HFFc6 (cell line): Measurements from ENCODE around the gene COX7B2. TPM values are rescaled to one million over a fixed set of nuclear protein-coding genes. Genes with fewer than 3 reads are reported as not detected.
A peak's percentile ranks its signal among the peaks of the same experiment; 100 is the strongest.

ENCODE experiments used
- DNase-seq: peaks from one replicate; pipeline ENCODE4 v3.0.0-alpha.2; 2018
- H3K27ac Mint-ChIP-seq: 2 replicates; pipeline ENCODE4 v1.8.0; 2020; ENCODE audit warnings: mild to moderate bottlenecking, mixed read lengths
- H3K27me3 Mint-ChIP-seq: 2 replicates; pipeline ENCODE4 v1.8.0; 2021; ENCODE audit warnings: mild to moderate bottlenecking, moderate library complexity, mixed read lengths; ENCODE audit not compliant: insufficient read depth
- H3K36me3 Mint-ChIP-seq: 2 replicates; pipeline ENCODE4 v1.8.0; 2021; ENCODE audit warnings: low read depth, mixed read lengths
- H3K4me1 Mint-ChIP-seq: 2 replicates; pipeline ENCODE4 v1.8.0; 2020; ENCODE audit warnings: low read depth, mixed read lengths
- H3K4me3 Mint-ChIP-seq: 2 replicates; pipeline ENCODE4 v1.8.0; 2020; ENCODE audit warnings: mild to moderate bottlenecking, moderate library complexity, mixed read lengths
- H3K9me3 Mint-ChIP-seq: 2 replicates; pipeline ENCODE4 v1.8.0; 2020; ENCODE audit warnings: mild to moderate bottlenecking, mixed read lengths
- CTCF ChIP-seq: fragments of 200-600 bp; sonication (generic); IDR thresholded peaks from 2 replicates; pipeline ENCODE4 v1.5.0; 2021; ENCODE audit warnings: antibody characterized with exemption, mild to moderate bottlenecking
- total RNA-seq, 6 experiments: library from RNA; stranded (reverse); fragmentation: NEBNext Ultra II Directional; extraction: Animal tissue kit (Norgen Biotek cat#: 25700); gene quantifications; 2 replicates in 1 of 6; 3 replicates in 5 of 6; pipeline ENCODE4 v1.2.3, GENCODE V29; 2021

The COX7B2 gene
- total RNA-seq, 6 experiments from 2014 or later = not detected

GRCh38 chr4:46870411-46870810 is 38.6 kb downstream of the COX7B2 start:
- no peak overlapping the region for H3K4me3 Mint-ChIP-seq
- H3K9me3 Mint-ChIP-seq = peaks cover 5% of the 10 kb centered on the region
- no peak for DNase-seq
- no peaks in the 10 kb centered on the region; the same call in 1 of the 2 replicates for H3K27me3 Mint-ChIP-seq
- TF ChIP-seq CTCF = no peak
- H3K36me3 Mint-ChIP-seq = no peaks in the 10 kb centered on the region
- no peak overlapping the region for H3K27ac Mint-ChIP-seq
- H3K4me1 Mint-ChIP-seq = no peaks in the 10 kb centered on the region

- Mint-ChIP-seq H3K27ac (no peak overlapping the region), H3K4me1 (no peaks in the 10 kb centered on the region), H3K36me3 (no peaks in the 10 kb centered on the region), H3K9me3 (no peaks in the 10 kb centered on the region), H3K4me3 (no peak overlapping the region), H3K27me3 (no peaks in the 10 kb centered on the region)
- no peak for DNase-seq
- TF ChIP-seq CTCF = no peak
These were observed 52.7 kb downstream of the COX7B2 start for GRCh38 chr4:46856333-46856732.

- H3K4me1 Mint-ChIP-seq = no peaks in the 10 kb centered on the region
- no peaks in the 10 kb centered on the region for H3K27me3 Mint-ChIP-seq
- no peak overlapping the region for H3K27ac Mint-ChIP-seq
- no peak for TF ChIP-seq CTCF
- DNase-seq = no peak
- no peaks in the 10 kb centered on the region for H3K36me3 Mint-ChIP-seq
- no peak overlapping the region for H3K4me3 Mint-ChIP-seq
- no peaks in the 10 kb centered on the region for H3K9me3 Mint-ChIP-seq
These were observed 56.2 kb downstream of the COX7B2 start for GRCh38 chr4:46852800-46853199.

GRCh38 chr4:46850026-46850425 is 59.0 kb downstream of the COX7B2 start:
- H3K36me3 Mint-ChIP-seq = no peaks in the 10 kb centered on the region
- no peaks in the 10 kb centered on the region for H3K27me3 Mint-ChIP-seq
- H3K4me3 Mint-ChIP-seq = no peak overlapping the region
- TF ChIP-seq CTCF = no peak
- H3K9me3 Mint-ChIP-seq = no peaks in the 10 kb centered on the region
- DNase-seq = no peak
- no peak overlapping the region for H3K27ac Mint-ChIP-seq
- no peaks in the 10 kb centered on the region for H3K4me1 Mint-ChIP-seq

- peak; percentile 17 for DNase-seq
- no peaks in the 10 kb centered on the region for H3K36me3 Mint-ChIP-seq
- no peaks in the 10 kb centered on the region for H3K9me3 Mint-ChIP-seq
These were observed 64.6 kb downstream of the COX7B2 start for GRCh38 chr4:46844325-46844917.

More at GRCh38 chr4:46844325-46844917, 64.6 kb downstream of the COX7B2 start:
- H3K4me1 Mint-ChIP-seq = no peaks in the 10 kb centered on the region
- peak; percentile 90 for TF ChIP-seq CTCF
- no peak overlapping the region for H3K27ac Mint-ChIP-seq
- H3K27me3 Mint-ChIP-seq = peaks cover 1% of the 10 kb centered on the region; the same call in 1 of the 2 replicates
- no peak overlapping the region for H3K4me3 Mint-ChIP-seq
